T-cell (primary cell): Measurements from ENCODE around the gene RTN4RL2. TPM values are rescaled to one million over a fixed set of nuclear protein-coding genes. Genes with fewer than 3 reads are reported as not detected.

ENCODE experiments used
- ATAC-seq, 4 experiments: fragments of 200-7000 bp in 3 of 4; fragments of 150-1000 bp in 1 of 4; cut with Tn5 transposase; replicated peaks in 1 of 4; 1 replicate in 3 of 4; 2 replicates in 1 of 4; pipeline ENCODE4 v1.10.0; 2021; ENCODE audit warnings: moderate library complexity in 3 of 4, mild to moderate bottlenecking in 2 of 4, moderate number of reproducible peaks in 1 of 4
- CTCF ChIA-PET, 2 donors: fragments of 300-600 bp; sonication (Branson Sonifier 250); formaldehyde crosslinking; loops; one replicate each; lab custom pipeline; 2022; ENCODE audit warnings: antibody characterized with exemption in 2 of 2; lab: Charles Lee
- POLR2A ChIA-PET, 2 donors: fragments of 300-600 bp; sonication (Branson Sonifier 250); formaldehyde crosslinking; loops; one replicate each; lab custom pipeline; 2022; ENCODE audit warnings: antibody characterized with exemption in 2 of 2; lab: Charles Lee
- DNase-seq, 35 experiments: peaks; one replicate each; pipeline versions ENCODE4 v3.0.0 to v3.0.0-alpha.2; 2013 to 2023
- H3K27ac ChIP-seq: one replicate; pipeline ENCODE4 v1.5.1; 2013; ENCODE audit warnings: low read length
- H3K27me3 ChIP-seq, 2 experiments: replicated peaks in 1 of 2; 1 replicate in 1 of 2; 2 replicates in 1 of 2; pipeline versions ENCODE4 v1.6.1 to v1.7.0; 2013; ENCODE audit warnings: low read length in 1 of 2, mixed read lengths in 1 of 2; ENCODE audit not compliant: control insufficient read depth in 2 of 2, insufficient read depth in 2 of 2; ENCODE audit errors: extremely low read depth in 1 of 2
- H3K36me3 ChIP-seq, 2 donors: 1 replicate in 1 of 2; 2 replicates in 1 of 2; pipeline versions ENCODE4 v1.6.1 to v1.7.0; 2013; ENCODE audit warnings: low read length in 1 of 2; ENCODE audit not compliant: control insufficient read depth in 2 of 2, insufficient read depth in 1 of 2; ENCODE audit errors: extremely low read depth in 1 of 2
- H3K4me1 ChIP-seq, 2 experiments: 1 replicate in 1 of 2; 2 replicates in 1 of 2; pipeline versions ENCODE4 v1.6.1 to v1.7.0; 2013; ENCODE audit warnings: low read length in 2 of 2, mixed read lengths in 1 of 2; ENCODE audit not compliant: insufficient read depth in 2 of 2, control insufficient read depth in 1 of 2; ENCODE audit errors: extremely low read depth in 1 of 2
- H3K4me3 ChIP-seq, 2 donors: 1 replicate in 1 of 2; 2 replicates in 1 of 2; pipeline versions ENCODE4 v1.5.1 to v1.7.0; 2013; ENCODE audit warnings: mild to moderate bottlenecking in 2 of 2, low read length in 1 of 2, moderate library complexity in 1 of 2; ENCODE audit not compliant: control insufficient read depth in 1 of 2; ENCODE audit errors: extremely low read depth in 1 of 2
- H3K9me3 ChIP-seq: 2 replicates; pipeline ENCODE4 v1.7.0; 2013
- H3K27ac Mint-ChIP-seq, 2 donors: one replicate each; pipeline ENCODE4 v1.8.0; 2020 to 2021; ENCODE audit warnings: mild to moderate bottlenecking in 2 of 2, mixed read lengths in 2 of 2
- H3K27me3 Mint-ChIP-seq, 2 donors: one replicate each; pipeline ENCODE4 v1.8.0; 2021 to 2022; ENCODE audit warnings: mixed read lengths in 2 of 2
- H3K36me3 Mint-ChIP-seq: one replicate; pipeline ENCODE4 v1.8.0; 2021; ENCODE audit warnings: mixed read lengths
- H3K4me1 Mint-ChIP-seq, 3 donors: one replicate each; pipeline ENCODE4 v1.8.0; 2020 to 2022; ENCODE audit warnings: mixed read lengths in 3 of 3, mild to moderate bottlenecking in 1 of 3
- H3K4me3 Mint-ChIP-seq, 3 donors: one replicate each; pipeline ENCODE4 v1.8.0; 2020 to 2022; ENCODE audit warnings: mild to moderate bottlenecking in 3 of 3, mixed read lengths in 3 of 3, moderate library complexity in 3 of 3
- H3K9me3 Mint-ChIP-seq, 3 donors: one replicate each; pipeline ENCODE4 v1.8.0; 2020 to 2022; ENCODE audit warnings: mixed read lengths in 3 of 3
- WGBS: methylation state at CpG from one replicate; pipeline ENCODE4 v1.1.5; 2013; ENCODE audit warnings: missing lambda C conversion rate; ENCODE audit not compliant: insufficient coverage; 5-methylcytosine and 5-hydroxymethylcytosine counted together
- total RNA-seq, 35 experiments: library from RNA in 6 of 35; stranded (reverse) in 6 of 35; fragments of 120-200 nt in 1 of 35; gene quantifications; one replicate each; pipeline versions ENCODE4 v1.2.1 to v1.2.4 and lab custom pipeline; 2013 to 2026

The RTN4RL2 gene
- total RNA-seq, 5 donors from 2014 or later (not counting 1 experiment from before 2014, with no cell fraction given): 0.15 to 1.1 (median 0.29) TPM

DNA sequence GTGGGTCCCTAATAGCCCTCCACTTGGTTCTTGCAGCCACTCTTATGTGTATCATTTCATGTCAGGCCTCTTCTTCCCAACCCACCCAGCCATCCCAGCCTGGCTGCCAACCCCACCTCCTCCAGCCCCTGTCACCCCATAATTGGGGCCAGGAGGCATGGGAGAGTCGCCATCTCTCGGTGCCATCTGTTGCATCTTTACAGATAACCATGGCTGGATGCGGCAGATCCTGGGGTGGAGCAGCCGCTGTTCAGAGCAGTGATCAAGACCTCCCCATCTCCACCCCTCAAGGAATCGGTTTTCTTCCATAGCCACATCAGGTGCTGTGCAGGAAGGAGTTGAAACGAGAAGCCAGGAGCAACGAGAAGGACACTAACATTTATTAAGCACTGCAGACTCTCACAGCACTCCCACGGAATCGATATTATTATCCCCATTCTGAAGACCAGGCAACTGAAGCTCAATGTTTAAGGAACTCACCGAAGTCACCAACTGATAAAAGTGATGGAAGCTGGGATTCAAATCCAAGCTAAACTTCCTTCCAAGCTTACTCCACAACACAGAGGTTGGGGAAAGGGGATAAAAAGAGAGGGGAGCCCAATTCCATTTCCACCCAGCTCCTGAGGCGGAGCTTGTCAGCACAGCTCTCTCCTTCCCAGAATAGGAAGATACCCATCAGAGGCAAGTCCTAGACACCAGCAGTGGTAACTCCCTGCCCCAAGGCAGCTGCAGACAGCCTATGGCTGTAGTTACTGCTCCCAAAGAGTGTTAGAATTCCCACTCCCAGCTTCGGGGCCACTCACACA is 52.5 kb downstream of the RTN4RL2 start:
- Histone ChIP-seq H3K27ac (no peak overlapping the region), H3K4me1 (peaks cover 3 to 25% of the 10 kb centered on the region in 2 experiments), H3K4me3 (no peak overlapping the region), H3K36me3 (no peaks in the 10 kb centered on the region), H3K27me3 (no peaks in the 10 kb centered on the region), H3K9me3 (no peaks in the 10 kb centered on the region)
- Mint-ChIP-seq H3K9me3 (no peaks in the 10 kb centered on the region), H3K4me3 (peak overlapping the region; percentile 13 to 98 (median 67)), H3K27me3 (no peaks in the 10 kb centered on the region), H3K36me3 (peaks cover 2% of the 10 kb centered on the region), H3K27ac (peak overlapping the region; percentile 81), H3K4me1 (peaks cover 28 to 35% (median 34%) of the 10 kb centered on the region in 3 donors)
- 93% methylated on average over 3 of the region's 12 CpGs for WGBS
- ChIA-PET CTCF (interaction anchor here (0.6 to 3.5 kb wide), 3 partner anchors 19 to 60 kb away, joined by 4 to 17 read pairs (median 8); no protein-coding TSS in a partner anchor), POLR2A (no interaction called here)
- ATAC-seq (no peak), DNase-seq (no peak)

DNA sequence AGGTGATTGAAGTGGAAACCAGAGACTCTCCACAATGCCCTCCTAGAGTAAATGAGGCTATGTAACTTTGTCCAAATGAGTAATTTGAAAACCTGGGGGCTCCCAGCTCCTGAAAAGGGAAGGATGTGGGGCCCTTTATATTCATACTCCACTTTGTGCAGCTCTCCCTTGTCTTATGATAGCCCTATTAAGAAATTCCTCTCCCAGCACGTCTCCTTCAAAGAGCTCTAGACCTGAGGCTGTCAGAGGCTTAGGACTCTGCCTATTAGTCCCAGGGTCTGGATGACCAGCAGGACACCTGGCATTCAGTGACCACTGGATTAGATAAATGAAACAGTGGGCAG is 53.1 kb downstream of the RTN4RL2 start:
- H3K4me1 ChIP-seq: peaks cover 3 to 25% of the 10 kb centered on the region in 2 experiments
- peaks cover 28 to 35% (median 34%) of the 10 kb centered on the region in 3 donors for H3K4me1 Mint-ChIP-seq
- H3K9me3 ChIP-seq: no peaks in the 10 kb centered on the region
- POLR2A ChIA-PET: no interaction called here
- H3K4me3 ChIP-seq: no peak overlapping the region
- CTCF ChIA-PET: interaction anchor here (0.5 to 4.2 kb wide), 6 partner anchors 13 to 128 kb away, joined by 3 to 23 read pairs (median 6); no protein-coding TSS in a partner anchor
- H3K36me3 ChIP-seq: no peaks in the 10 kb centered on the region
- DNase-seq (no peak), ATAC-seq (no peak)
- no peak overlapping the region for H3K27ac ChIP-seq
- H3K36me3 Mint-ChIP-seq: no peaks in the 10 kb centered on the region
- H3K27me3 ChIP-seq: no peaks in the 10 kb centered on the region
- H3K4me3 Mint-ChIP-seq: peak overlapping the region; percentile 67 to 98 (median 76)
- H3K9me3 Mint-ChIP-seq: no peaks in the 10 kb centered on the region
- no peaks in the 10 kb centered on the region for H3K27me3 Mint-ChIP-seq
- H3K27ac Mint-ChIP-seq: peak overlapping the region; percentile 81
- WGBS: 100% methylated on average over 1 of the region's 1 CpG

DNA sequence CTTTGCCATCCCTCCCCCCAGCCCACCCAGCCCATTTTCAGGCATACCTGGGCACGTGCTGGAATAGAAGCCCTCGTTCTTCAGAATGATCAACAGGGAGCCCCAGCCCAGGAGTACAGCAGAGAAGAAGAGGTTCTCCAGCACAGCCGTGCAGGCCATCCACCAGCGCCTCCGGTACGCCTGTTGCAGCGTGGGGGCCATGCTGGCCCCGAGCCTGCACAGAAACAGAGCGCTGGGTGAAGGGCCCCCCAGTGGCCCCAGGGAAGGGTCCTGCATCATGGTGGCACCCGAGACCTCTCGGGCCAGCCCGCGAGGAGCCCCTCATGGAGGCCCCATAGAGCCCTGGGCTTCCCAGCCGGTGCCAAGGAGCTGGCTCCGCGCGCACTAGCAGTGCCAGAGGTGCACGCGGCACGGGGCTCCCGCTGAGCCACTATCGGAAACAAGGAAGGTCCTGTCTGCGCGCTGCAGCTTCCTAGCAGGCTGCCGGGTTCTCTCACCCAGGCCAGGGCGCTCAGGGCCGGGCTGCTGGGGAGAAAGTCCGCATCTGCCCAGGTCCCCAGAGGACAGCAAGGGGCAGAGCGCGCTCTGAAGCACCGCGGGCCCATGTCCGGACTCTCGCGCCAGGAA is 53.7 kb downstream of the RTN4RL2 start:
- no peaks in the 10 kb centered on the region for H3K27me3 ChIP-seq
- H3K27ac Mint-ChIP-seq: peak overlapping the region; percentile 81 to 86

DNA sequence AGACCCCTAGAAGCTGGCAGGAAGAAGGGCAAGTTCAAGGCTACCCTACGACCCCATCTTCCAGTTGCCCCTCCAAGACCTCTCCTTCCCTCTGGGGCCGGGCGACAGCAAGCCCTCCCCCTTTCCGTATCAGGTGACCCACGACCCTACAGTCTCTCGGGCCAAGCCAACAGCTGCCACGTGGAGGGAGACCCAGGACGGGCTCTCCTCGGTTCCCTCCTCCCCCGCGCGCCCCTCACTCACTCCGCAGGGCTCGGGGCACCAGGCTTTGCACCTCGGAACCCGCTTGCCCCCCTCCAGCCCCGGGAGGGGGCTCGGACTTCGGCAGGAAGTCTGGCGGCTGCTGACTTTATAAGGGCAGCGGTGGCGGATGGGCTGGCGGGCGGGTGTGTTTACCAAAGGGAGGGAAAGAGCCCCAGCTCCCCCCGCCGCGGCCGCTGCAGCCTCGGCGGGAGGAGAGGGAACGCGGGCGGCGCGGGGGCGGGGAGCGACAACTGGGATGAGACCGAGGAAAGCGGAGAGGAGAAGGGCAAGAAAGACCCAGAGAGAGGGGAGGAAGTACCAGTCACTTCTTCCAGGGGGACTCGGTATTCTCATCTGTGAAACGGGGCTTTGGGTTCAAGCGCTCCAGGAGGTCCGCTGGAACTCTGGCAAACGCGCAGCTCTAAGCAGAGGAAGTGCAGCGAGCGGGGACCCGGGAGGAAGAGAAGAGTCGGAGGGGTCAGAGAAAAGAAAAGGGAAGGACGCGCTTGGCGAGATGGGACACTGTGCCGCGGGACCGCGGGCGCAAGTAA is 54.4 kb downstream of the RTN4RL2 start:
- H3K4me3 Mint-ChIP-seq: peak overlapping the region; percentile 96 to 98 (median 98)
- Histone ChIP-seq H3K27ac (peak overlapping the region; percentile 56), H3K4me3 (peak overlapping the region; percentile 85 to 94), H3K9me3 (no peaks in the 10 kb centered on the region), H3K36me3 (no peaks in the 10 kb centered on the region), H3K4me1 (peaks cover 3 to 25% of the 10 kb centered on the region in 2 experiments), H3K27me3 (no peaks in the 10 kb centered on the region)
- no peaks in the 10 kb centered on the region for H3K9me3 Mint-ChIP-seq
- ChIA-PET POLR2A (interaction anchor here in 1 of 2 donors (0.5 to 0.6 kb wide), 2 partner anchors 40 to 88 kb away, joined by 6 to 7 read pairs; no protein-coding TSS in a partner anchor), CTCF (interaction anchor here (1.2 to 4.2 kb wide), 5 partner anchors 12 to 286 kb away, joined by 3 to 23 read pairs (median 4); no protein-coding TSS in a partner anchor)
- peak in 31 of 35 experiments; percentile 16 to 63 (median 36) for DNase-seq
- H3K36me3 Mint-ChIP-seq: no peaks in the 10 kb centered on the region
- H3K27me3 Mint-ChIP-seq: no peaks in the 10 kb centered on the region
- H3K4me1 Mint-ChIP-seq: peaks cover 28 to 34% (median 32%) of the 10 kb centered on the region in 3 donors
- WGBS: under 1% methylated on average over 50 of the region's 57 CpGs
- ATAC-seq: peak; percentile 54 to 80 (median 70)
- peak overlapping the region; percentile 81 to 86 for H3K27ac Mint-ChIP-seq

More for the DNA sequence above, 53.7 kb downstream of the RTN4RL2 start:
- Histone ChIP-seq H3K36me3 (no peaks in the 10 kb centered on the region), H3K4me1 (peaks cover 3 to 25% of the 10 kb centered on the region in 2 experiments), H3K9me3 (no peaks in the 10 kb centered on the region), H3K27ac (peak overlapping the region; percentile 56), H3K4me3 (peak overlapping the region; percentile 85 to 94)
- peak; percentile 47 to 67 (median 54) for ATAC-seq
- CTCF ChIA-PET: interaction anchor here (0.5 to 4.2 kb wide), 8 partner anchors 13 to 286 kb away, joined by 3 to 23 read pairs (median 4); no protein-coding TSS in a partner anchor
- peaks cover 28 to 35% (median 34%) of the 10 kb centered on the region in 3 donors for H3K4me1 Mint-ChIP-seq
- H3K4me3 Mint-ChIP-seq: peak overlapping the region; percentile 96 to 98 (median 98)
- H3K36me3 Mint-ChIP-seq: no peaks in the 10 kb centered on the region
- DNase-seq: peak in 20 of 35 experiments; percentile 7 to 47 (median 22)
- WGBS: 36% methylated on average over 33 of the region's 35 CpGs
- no peaks in the 10 kb centered on the region for H3K27me3 Mint-ChIP-seq
- POLR2A ChIA-PET: interaction anchor here in 1 of 2 donors (0.5 to 0.6 kb wide), 2 partner anchors 39 to 88 kb away, joined by 6 to 7 read pairs; no protein-coding TSS in a partner anchor
- H3K9me3 Mint-ChIP-seq: no peaks in the 10 kb centered on the region

DNA sequence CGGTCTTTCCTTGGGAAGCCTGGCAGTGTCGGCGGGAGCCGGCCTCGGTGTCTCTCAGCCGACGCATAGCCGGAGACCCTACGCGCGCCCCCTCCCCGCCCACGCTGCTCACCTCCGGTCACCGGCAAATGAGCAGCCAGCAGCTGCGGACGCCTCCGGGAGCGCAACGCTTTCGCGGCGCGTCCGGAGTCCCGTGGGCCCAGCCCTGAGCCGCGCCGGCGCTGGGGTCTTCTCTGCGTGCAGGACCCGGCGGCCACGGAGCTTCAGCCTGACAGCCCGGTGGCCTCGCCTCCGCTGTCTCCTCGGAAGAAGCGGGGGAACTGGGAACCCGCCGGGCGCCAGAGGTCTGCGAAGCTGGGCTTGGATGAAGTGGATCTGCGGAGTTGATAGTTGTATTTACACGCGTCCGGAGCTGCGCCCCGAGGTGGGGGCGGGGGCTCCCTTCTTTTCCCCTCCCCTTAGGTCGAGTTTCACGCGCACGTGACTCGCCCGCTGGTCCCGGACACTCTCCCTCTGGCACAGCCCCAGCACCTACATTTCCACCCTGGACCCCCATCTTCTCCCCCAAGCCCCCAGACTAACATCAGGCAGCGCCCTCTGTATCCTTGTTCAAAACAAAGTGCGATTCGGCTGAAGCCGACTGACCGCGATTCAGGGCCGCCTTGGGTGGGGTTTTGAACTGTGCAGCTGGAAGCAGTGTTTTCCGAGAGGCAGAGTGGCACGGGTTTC is 55.2 kb downstream of the RTN4RL2 start, which contains the start of gene SLC43A1:
SLC43A1 (minus strand) TSS at position 371 of the 729 bp plus-strand sequence. CDS start 1,591 bp downstream, outside the sequence.
- H3K27me3 Mint-ChIP-seq: no peaks in the 10 kb centered on the region
- no peaks in the 10 kb centered on the region for H3K36me3 Mint-ChIP-seq
- WGBS: under 1% methylated on average over 64 of the region's 66 CpGs
- peak in 5 of 35 experiments; percentile 4 to 17 (median 11) for DNase-seq
- H3K4me3 Mint-ChIP-seq: peak within 1 kb of the TSS; percentile 96 to 98 (median 98)
- no peaks in the 10 kb centered on the region for H3K9me3 Mint-ChIP-seq
- H3K36me3 ChIP-seq: no peaks in the 10 kb centered on the region
- H3K27ac ChIP-seq: peak within 1 kb of the TSS; percentile 56
- peaks cover 28 to 32% (median 31%) of the 10 kb centered on the region in 3 donors for H3K4me1 Mint-ChIP-seq
- H3K4me1 ChIP-seq: peaks cover 3 to 25% of the 10 kb centered on the region in 2 experiments
- ATAC-seq: peak; percentile 34 to 47 (median 38)
- H3K27me3 ChIP-seq: no peaks in the 10 kb centered on the region
- ChIA-PET POLR2A (no interaction called here), CTCF (interaction anchor here (0.7 to 4.2 kb wide), 6 partner anchors 9 to 285 kb away, joined by 3 to 23 read pairs (median 4); no protein-coding TSS in a partner anchor)
- H3K4me3 ChIP-seq: peak within 1 kb of the TSS; percentile 85 to 94
- no peaks in the 10 kb centered on the region for H3K9me3 ChIP-seq
- H3K27ac Mint-ChIP-seq: peak within 1 kb of the TSS; percentile 81 to 86
